ENCODE measurements around the gene ANGPTL3. TPM values are rescaled to one million over a fixed set of nuclear protein-coding genes. Genes with fewer than 3 reads are reported as not detected.
A peak's percentile ranks its signal among the peaks of the same experiment; 100 is the strongest.

The ANGPTL3 gene
- total RNA-seq, 1 experiment from 2014 or later: not detected

GRCh38 chr1:62637392-62638105 is 40.2 kb downstream of the ANGPTL3 start:
- no peaks in the 10 kb centered on the region for H3K4me1 ChIP-seq (ENCODE audit: insufficient read depth, low read length)
- ATAC-seq: peak; percentile 31; the same call in 1 of the 2 replicates
- BruUV-seq (replicated peaks): no TSS peak
- no peak overlapping the region for H3K4me3 ChIP-seq (ENCODE audit: low read length)
- TF ChIP-seq EZH2phosphoT487 (IDR thresholded peaks at IDR 0.05; ENCODE audit: borderline replicate concordance, low read length): no peak
- TF ChIP-seq EZH2 (IDR thresholded peaks at IDR 0.05; ENCODE audit: low read length, unreplicated experiment): no peak
- no peak for TF ChIP-seq CTCF (conservative IDR thresholded peaks at IDR 0.05; ENCODE audit: low read depth, low read length)
- no peaks in the 10 kb centered on the region for H3K27me3 ChIP-seq (ENCODE audit: low read length)
- no peak overlapping the region for H3K4me2 ChIP-seq (ENCODE audit: low read length)
- intact Hi-C loops (cut with micrococcal nuclease): no loop called here
- H4K20me1 ChIP-seq (ENCODE audit: low read length): no peaks in the 10 kb centered on the region
- no peak overlapping the region for H2AFZ ChIP-seq (ENCODE audit: low read length)
- no peaks in the 10 kb centered on the region for H3K79me2 ChIP-seq (ENCODE audit: low read length)
- no peak for DNase-seq
- H3K9ac ChIP-seq (ENCODE audit: low read length): no peak overlapping the region
- CTCF ChIA-PET: no interaction called here
- POLR2A ChIA-PET (ENCODE audit: unreplicated experiment): no interaction called here
- 0 out of 2 replicates have a peak, but pooled peaks cover 7% of the 10 kb centered on the region for H3K36me3 ChIP-seq (ENCODE audit: low read depth, low read length)
- no peaks in the 10 kb centered on the region for H3K9me3 ChIP-seq (ENCODE audit: low read length)
- H3K27ac ChIP-seq (ENCODE audit: low read length): no peak overlapping the region
- no peaks in the 10 kb centered on the region for H3F3A ChIP-seq (ENCODE audit: low read length, unreplicated experiment)
- no peaks in the 10 kb centered on the region for H3K9me2 ChIP-seq (replicated peaks; ENCODE audit: low read length)

GRCh38 chr1:62643283-62643682 is 46.0 kb downstream of the ANGPTL3 start:
- no peaks in the 10 kb centered on the region for H3F3A ChIP-seq (ENCODE audit: low read length, unreplicated experiment)
- ATAC-seq: no peak
- no peaks in the 10 kb centered on the region for H3K9me2 ChIP-seq (replicated peaks; ENCODE audit: low read length)
- no peaks in the 10 kb centered on the region for H3K9me3 ChIP-seq (ENCODE audit: low read length)
- no peak overlapping the region for H3K9ac ChIP-seq (ENCODE audit: low read length)
- H3K36me3 ChIP-seq (ENCODE audit: low read depth, low read length): peaks cover 13% of the 10 kb centered on the region
- H3K27me3 ChIP-seq (ENCODE audit: low read length): no peaks in the 10 kb centered on the region
- DNase-seq: no peak
- H4K20me1 ChIP-seq (ENCODE audit: low read length): no peaks in the 10 kb centered on the region
- ChIA-PET CTCF (no interaction called here), POLR2A (ENCODE audit: unreplicated experiment) (no interaction called here)
- TF ChIP-seq EZH2phosphoT487 (IDR thresholded peaks at IDR 0.05; ENCODE audit: borderline replicate concordance, low read length): no peak
- TF ChIP-seq EZH2 (IDR thresholded peaks at IDR 0.05; ENCODE audit: low read length, unreplicated experiment): no peak
- no peak for TF ChIP-seq CTCF (conservative IDR thresholded peaks at IDR 0.05; ENCODE audit: low read depth, low read length)
- H3K4me3 ChIP-seq (ENCODE audit: low read length): no peak overlapping the region
- no peak overlapping the region for H3K27ac ChIP-seq (ENCODE audit: low read length)
- H3K4me2 ChIP-seq (ENCODE audit: low read length): no peak overlapping the region
- no TSS peak for BruUV-seq (replicated peaks)
- no peaks in the 10 kb centered on the region for H3K4me1 ChIP-seq (ENCODE audit: insufficient read depth, low read length)
- no peaks in the 10 kb centered on the region for H3K79me2 ChIP-seq (ENCODE audit: low read length)
- intact Hi-C loops (cut with micrococcal nuclease): no loop called here
- no peak overlapping the region for H2AFZ ChIP-seq (ENCODE audit: low read length)

- H3K36me3 ChIP-seq (ENCODE audit: low read depth, low read length): peaks cover 5% of the 10 kb centered on the region; the same call in 1 of the 2 replicates
- H3K9me2 ChIP-seq (replicated peaks; ENCODE audit: low read length): no peaks in the 10 kb centered on the region
- DNase-seq (no peak), ATAC-seq (no peak)
- TF ChIP-seq CTCF (conservative IDR thresholded peaks at IDR 0.05; ENCODE audit: low read depth, low read length): no peak
- no peak overlapping the region for H3K4me3 ChIP-seq (ENCODE audit: low read length)
- no peaks in the 10 kb centered on the region for H3K27me3 ChIP-seq (ENCODE audit: low read length)
- no peaks in the 10 kb centered on the region for H3F3A ChIP-seq (ENCODE audit: low read length, unreplicated experiment)
- BruUV-seq (replicated peaks): no TSS peak
- no peak overlapping the region for H3K27ac ChIP-seq (ENCODE audit: low read length)
- CTCF ChIA-PET: no interaction called here
- peaks cover 6% of the 10 kb centered on the region; the same call in 1 of the 2 replicates for H3K79me2 ChIP-seq (ENCODE audit: low read length)
- POLR2A ChIA-PET (ENCODE audit: unreplicated experiment): no interaction called here
- no peaks in the 10 kb centered on the region for H3K4me1 ChIP-seq (ENCODE audit: insufficient read depth, low read length)
- no peak overlapping the region for H3K4me2 ChIP-seq (ENCODE audit: low read length)
- no peak overlapping the region for H3K9ac ChIP-seq (ENCODE audit: low read length)
- H2AFZ ChIP-seq (ENCODE audit: low read length): no peak overlapping the region
- H3K9me3 ChIP-seq (ENCODE audit: low read length): no peaks in the 10 kb centered on the region
- intact Hi-C loops (cut with micrococcal nuclease): no loop called here
- no peaks in the 10 kb centered on the region for H4K20me1 ChIP-seq (ENCODE audit: low read length)
These were observed 55.1 kb downstream of the ANGPTL3 start for GRCh38 chr1:62652387-62652786.
